ENCODE data around the gene PIK3R2. TPM values are rescaled to one million over a fixed set of nuclear protein-coding genes. Genes with fewer than 3 reads are reported as not detected.

The PIK3R2 gene
- total and polyA plus RNA-seq, 4 donors: 1.5 to 37.8 (median 7.7) TPM

- Histone ChIP-seq H3K9me3 (ENCODE audit: control insufficient read depth in 4 of 4, low read length in 3 of 4) (no peaks in the 10 kb centered on the region), H3K4me1 (ENCODE audit: control insufficient read depth in 4 of 4, insufficient read depth in 4 of 4, low read length in 3 of 4) (peaks cover 5 to 29% (median 20%) of the 10 kb centered on the region in 4 donors), H3K9ac (ENCODE audit: low read depth in 1 of 2, low read length in 2 of 2) (no peak overlapping the region), H3K36me3 (ENCODE audit: control insufficient read depth in 4 of 4, insufficient read depth in 3 of 4, low read depth in 1 of 4, low read length in 3 of 4) (peaks cover 0 to 19% (median 11%) of the 10 kb centered on the region in 4 donors), H3K27me3 (ENCODE audit: control insufficient read depth in 4 of 4, insufficient read depth in 4 of 4, low read length in 3 of 4) (no peaks in the 10 kb centered on the region), H3K4me3 (ENCODE audit: low read depth in 1 of 3, low read length in 3 of 3) (peak overlapping the region in 1 of 3 donors; percentile 45), H3K27ac (ENCODE audit: low read depth in 1 of 2, low read length in 2 of 2) (peak overlapping the region; percentile 7 to 38)
- 4% methylated on average over 66 of the region's 66 CpGs for WGBS
- DNase-seq (ENCODE audit: low spot score): peak; percentile 89
- TF ChIP-seq ZBTB33 (IDR thresholded peaks at IDR 0.05) (no peak), CTCF (IDR thresholded peaks at IDR 0.05; ENCODE audit: low read depth, low read length, missing input control) (peak; percentile 70), MAX (IDR thresholded peaks at IDR 0.05) (no peak)
Observed at GRCh38 chr19:18160971-18161635, 8.1 kb downstream of the PIK3R2 start.

GRCh38 chr19:18161636-18162002 lies 8.7 kb downstream of the PIK3R2 start:
- Histone ChIP-seq H3K9ac (ENCODE audit: low read depth in 1 of 2, low read length in 2 of 2) (no peak overlapping the region), H3K36me3 (ENCODE audit: control insufficient read depth in 4 of 4, insufficient read depth in 3 of 4, low read depth in 1 of 4, low read length in 3 of 4) (peaks cover 0 to 22% (median 13%) of the 10 kb centered on the region in 4 donors), H3K27me3 (ENCODE audit: control insufficient read depth in 4 of 4, insufficient read depth in 4 of 4, low read length in 3 of 4) (no peaks in the 10 kb centered on the region), H3K4me3 (ENCODE audit: low read depth in 1 of 3, low read length in 3 of 3) (no peak overlapping the region), H3K27ac (ENCODE audit: low read depth in 1 of 2, low read length in 2 of 2) (no peak overlapping the region), H3K4me1 (ENCODE audit: control insufficient read depth in 4 of 4, insufficient read depth in 4 of 4, low read length in 3 of 4) (peaks cover 5 to 24% (median 17%) of the 10 kb centered on the region in 4 donors), H3K9me3 (ENCODE audit: control insufficient read depth in 4 of 4, low read length in 3 of 4) (no peaks in the 10 kb centered on the region)
- no peak for DNase-seq (ENCODE audit: low spot score)
- TF ChIP-seq SP1 (IDR thresholded peaks at IDR 0.05) (no peak), RAD21 (IDR thresholded peaks at IDR 0.05) (no peak), GABPA (IDR thresholded peaks at IDR 0.05 in 1 of 2, conservative IDR thresholded peaks at IDR 0.05 in 1 of 2) (no peak), JUND (IDR thresholded peaks at IDR 0.05) (no peak), FOXA1 (IDR thresholded peaks at IDR 0.05) (no peak), REST (IDR thresholded peaks at IDR 0.05) (no peak), NR2F2 (IDR thresholded peaks at IDR 0.05) (no peak), HNF4G (IDR thresholded peaks at IDR 0.05) (no peak), TAF1 (conservative IDR thresholded peaks at IDR 0.05) (no peak), CTCF (IDR thresholded peaks at IDR 0.05; ENCODE audit: low read depth, low read length, missing input control) (no peak), FOXA2 (IDR thresholded peaks at IDR 0.05) (no peak), ATF3 (IDR thresholded peaks at IDR 0.05) (no peak), ZBTB33 (IDR thresholded peaks at IDR 0.05) (no peak)
- 81% methylated on average over 19 of the region's 19 CpGs for WGBS
